Dendritic cell treated with granulocyte-macrophage colony-stimulating factor and Interleukin-4, amounts not matched to agents 40 ng/mL and 50 ng/mL, for 4 days (primary cell): ENCODE data around the gene COL4A2.

ENCODE experiments used
- H3K27ac Mint-ChIP-seq: one replicate; pipeline ENCODE4 v1.8.0; 2022; ENCODE audit warnings: mild to moderate bottlenecking, mixed read lengths
- H3K27me3 Mint-ChIP-seq: one replicate; pipeline ENCODE4 v1.8.0; 2022; ENCODE audit warnings: mild to moderate bottlenecking, mixed read lengths
- H3K36me3 Mint-ChIP-seq: one replicate; pipeline ENCODE4 v1.8.0; 2022; ENCODE audit warnings: low read depth, mixed read lengths
- H3K4me1 Mint-ChIP-seq: one replicate; pipeline ENCODE4 v1.8.0; 2022; ENCODE audit warnings: low read depth, mixed read lengths
- H3K4me3 Mint-ChIP-seq: one replicate; pipeline ENCODE4 v1.8.0; 2022; ENCODE audit warnings: mild to moderate bottlenecking, moderate library complexity, mixed read lengths
- H3K9me3 Mint-ChIP-seq: one replicate; pipeline ENCODE4 v1.8.0; 2022; ENCODE audit warnings: mixed read lengths
- intact Hi-C: fragments of 100-400 bp; cut with micrococcal nuclease; formaldehyde crosslinking; loops from one replicate; pipeline ENCODE4 v1.15.0; 2022

COL4A2 gene

GRCh38 chr13:110345266-110345665, 38.2 kb downstream of the COL4A2 start:
- Mint-ChIP-seq H3K27ac (no peak overlapping the region), H3K36me3 (no peaks in the 10 kb centered on the region), H3K4me1 (peaks cover 17% of the 10 kb centered on the region), H3K27me3 (peaks cover 27% of the 10 kb centered on the region), H3K4me3 (no peak overlapping the region), H3K9me3 (no peaks in the 10 kb centered on the region)
- intact Hi-C loops = no loop called here

- no peaks in the 10 kb centered on the region for H3K9me3 Mint-ChIP-seq
- peaks cover 13% of the 10 kb centered on the region for H3K4me1 Mint-ChIP-seq
- no peaks in the 10 kb centered on the region for H3K36me3 Mint-ChIP-seq
- H3K27ac Mint-ChIP-seq = no peak overlapping the region
- no peak overlapping the region for H3K4me3 Mint-ChIP-seq
- intact Hi-C loops = no loop called here
- peaks cover 23% of the 10 kb centered on the region for H3K27me3 Mint-ChIP-seq
Measured at GRCh38 chr13:110345701-110346100, 38.6 kb downstream of the COL4A2 start.

- Mint-ChIP-seq H3K9me3 (no peaks in the 10 kb centered on the region), H3K27ac (no peak overlapping the region), H3K4me3 (no peak overlapping the region), H3K27me3 (peaks cover 19% of the 10 kb centered on the region), H3K36me3 (no peaks in the 10 kb centered on the region), H3K4me1 (peaks cover 3% of the 10 kb centered on the region)
- intact Hi-C loops = no loop called here
Measured at GRCh38 chr13:110346661-110347067, 39.6 kb downstream of the COL4A2 start.

- Mint-ChIP-seq H3K9me3 (no peaks in the 10 kb centered on the region), H3K27ac (no peak overlapping the region), H3K4me1 (no peaks in the 10 kb centered on the region), H3K27me3 (peaks cover 19% of the 10 kb centered on the region), H3K36me3 (no peaks in the 10 kb centered on the region), H3K4me3 (no peak overlapping the region)
- intact Hi-C loops = no loop called here
Measured at GRCh38 chr13:110347088-110347487, 40.0 kb downstream of the COL4A2 start.

- Mint-ChIP-seq H3K9me3 (no peaks in the 10 kb centered on the region), H3K27ac (no peak overlapping the region), H3K27me3 (peaks cover 16% of the 10 kb centered on the region), H3K36me3 (no peaks in the 10 kb centered on the region), H3K4me1 (no peaks in the 10 kb centered on the region), H3K4me3 (no peak overlapping the region)
- intact Hi-C loops = no loop called here
Measured at GRCh38 chr13:110347535-110348308, 40.6 kb downstream of the COL4A2 start.

- H3K9me3 Mint-ChIP-seq = no peaks in the 10 kb centered on the region
- H3K36me3 Mint-ChIP-seq = no peaks in the 10 kb centered on the region
- no peak overlapping the region for H3K27ac Mint-ChIP-seq
- intact Hi-C loops = no loop called here
- peaks cover 9% of the 10 kb centered on the region for H3K27me3 Mint-ChIP-seq
- H3K4me3 Mint-ChIP-seq = no peak overlapping the region
- no peaks in the 10 kb centered on the region for H3K4me1 Mint-ChIP-seq
Measured at GRCh38 chr13:110348309-110349105, 41.4 kb downstream of the COL4A2 start.

GRCh38 chr13:110349239-110349638, 42.2 kb downstream of the COL4A2 start:
- no peaks in the 10 kb centered on the region for H3K9me3 Mint-ChIP-seq
- no peak overlapping the region for H3K4me3 Mint-ChIP-seq
- no peaks in the 10 kb centered on the region for H3K36me3 Mint-ChIP-seq
- H3K27ac Mint-ChIP-seq = no peak overlapping the region
- peaks cover 7% of the 10 kb centered on the region for H3K27me3 Mint-ChIP-seq
- intact Hi-C loops = no loop called here
- no peaks in the 10 kb centered on the region for H3K4me1 Mint-ChIP-seq

GRCh38 chr13:110350049-110350448, 43.0 kb downstream of the COL4A2 start:
- intact Hi-C loops = no loop called here
- H3K9me3 Mint-ChIP-seq = no peaks in the 10 kb centered on the region
- peaks cover 7% of the 10 kb centered on the region for H3K27me3 Mint-ChIP-seq
- H3K4me1 Mint-ChIP-seq = no peaks in the 10 kb centered on the region
- H3K36me3 Mint-ChIP-seq = no peaks in the 10 kb centered on the region
- no peak overlapping the region for H3K4me3 Mint-ChIP-seq
- no peak overlapping the region for H3K27ac Mint-ChIP-seq

- Mint-ChIP-seq H3K27me3 (peaks cover 7% of the 10 kb centered on the region), H3K27ac (no peak overlapping the region), H3K4me3 (no peak overlapping the region), H3K36me3 (no peaks in the 10 kb centered on the region), H3K4me1 (no peaks in the 10 kb centered on the region), H3K9me3 (no peaks in the 10 kb centered on the region)
- intact Hi-C loops = no loop called here
Measured at GRCh38 chr13:110350509-110350908, 43.4 kb downstream of the COL4A2 start.

GRCh38 chr13:110351636-110352420, 44.7 kb downstream of the COL4A2 start:
- peaks cover 7% of the 10 kb centered on the region for H3K27me3 Mint-ChIP-seq
- H3K9me3 Mint-ChIP-seq = no peaks in the 10 kb centered on the region
- H3K27ac Mint-ChIP-seq = no peak overlapping the region
- no peaks in the 10 kb centered on the region for H3K36me3 Mint-ChIP-seq
- intact Hi-C loops = no loop called here
- H3K4me3 Mint-ChIP-seq = no peak overlapping the region
- no peaks in the 10 kb centered on the region for H3K4me1 Mint-ChIP-seq

- Mint-ChIP-seq H3K9me3 (no peaks in the 10 kb centered on the region), H3K4me3 (no peak overlapping the region), H3K36me3 (no peaks in the 10 kb centered on the region), H3K27me3 (peaks cover 7% of the 10 kb centered on the region), H3K4me1 (no peaks in the 10 kb centered on the region), H3K27ac (no peak overlapping the region)
- intact Hi-C loops = no loop called here
Measured at GRCh38 chr13:110352735-110353134, 45.7 kb downstream of the COL4A2 start.

GRCh38 chr13:110353339-110353977, 46.4 kb downstream of the COL4A2 start:
- H3K9me3 Mint-ChIP-seq = no peaks in the 10 kb centered on the region
- H3K4me3 Mint-ChIP-seq = no peak overlapping the region
- peaks cover 8% of the 10 kb centered on the region for H3K27me3 Mint-ChIP-seq
- H3K36me3 Mint-ChIP-seq = no peaks in the 10 kb centered on the region
- intact Hi-C loops = no loop called here
- no peak overlapping the region for H3K27ac Mint-ChIP-seq
- no peaks in the 10 kb centered on the region for H3K4me1 Mint-ChIP-seq

- intact Hi-C loops = no loop called here
- peaks cover 8% of the 10 kb centered on the region for H3K27me3 Mint-ChIP-seq
- H3K9me3 Mint-ChIP-seq = no peaks in the 10 kb centered on the region
- H3K27ac Mint-ChIP-seq = no peak overlapping the region
- H3K36me3 Mint-ChIP-seq = no peaks in the 10 kb centered on the region
- H3K4me3 Mint-ChIP-seq = no peak overlapping the region
- no peaks in the 10 kb centered on the region for H3K4me1 Mint-ChIP-seq
Measured at GRCh38 chr13:110354123-110354627, 47.1 kb downstream of the COL4A2 start.
